ENCODE measurements around the gene PARP4. TPM values are rescaled to one million over a fixed set of nuclear protein-coding genes. Genes with fewer than 3 reads are reported as not detected.
"Not testable (repeated sequence)": the region's sequence is repeated elsewhere in the genome, so short reads cannot be mapped to it uniquely, and the experiment has no call there.

Gene PARP4
- 10 to 100 TPM; 11.6 to 13.0 (median 12.4) TPM for polyA plus RNA-seq

DNA sequence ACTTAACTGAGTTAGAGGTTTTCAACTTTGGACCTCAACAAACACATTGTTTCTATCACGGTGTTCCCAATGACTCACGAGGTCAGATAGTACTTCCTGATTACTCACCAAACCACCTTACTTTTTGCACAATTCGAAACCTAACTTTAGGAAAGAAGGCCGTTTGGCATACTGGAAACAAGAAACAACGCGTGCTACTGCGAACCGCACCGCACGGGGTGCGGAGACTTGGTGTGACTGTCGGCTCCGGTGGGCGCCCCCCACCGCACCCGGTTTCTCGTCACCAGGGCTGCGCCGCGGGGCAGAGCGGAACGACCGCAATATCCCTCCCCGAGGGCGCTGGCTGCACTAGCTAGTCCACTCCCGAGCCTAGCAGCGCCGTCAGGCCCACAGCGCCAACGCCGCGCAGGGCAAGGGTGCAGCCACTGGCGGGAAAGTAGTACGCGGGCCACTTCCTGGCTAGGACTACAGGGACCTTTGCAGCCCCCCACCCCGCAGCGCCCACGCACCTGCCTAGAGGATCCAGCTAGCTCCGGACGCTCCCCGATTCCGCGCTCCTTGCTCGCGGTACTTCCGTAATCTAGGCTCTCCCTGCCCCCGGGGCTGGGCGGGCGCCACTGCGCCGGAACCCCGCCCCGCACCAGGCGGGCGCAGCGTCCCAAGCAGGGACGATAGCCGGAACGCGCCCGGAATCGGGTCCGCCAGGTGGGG, at the start of gene PARP4:
Gene PARP4 (minus strand): TSS at position 582 of the 711 bp plus-strand sequence. CDS start 9,002 bp downstream, outside the sequence.
- peak within 1 kb of the TSS; percentile 36 for H3K27ac ChIP-seq (ENCODE audit: low read depth, low read length)
- 0% methylated on average over 55 to 63 of the region's 63 CpGs for WGBS, 3 donors

DNA sequence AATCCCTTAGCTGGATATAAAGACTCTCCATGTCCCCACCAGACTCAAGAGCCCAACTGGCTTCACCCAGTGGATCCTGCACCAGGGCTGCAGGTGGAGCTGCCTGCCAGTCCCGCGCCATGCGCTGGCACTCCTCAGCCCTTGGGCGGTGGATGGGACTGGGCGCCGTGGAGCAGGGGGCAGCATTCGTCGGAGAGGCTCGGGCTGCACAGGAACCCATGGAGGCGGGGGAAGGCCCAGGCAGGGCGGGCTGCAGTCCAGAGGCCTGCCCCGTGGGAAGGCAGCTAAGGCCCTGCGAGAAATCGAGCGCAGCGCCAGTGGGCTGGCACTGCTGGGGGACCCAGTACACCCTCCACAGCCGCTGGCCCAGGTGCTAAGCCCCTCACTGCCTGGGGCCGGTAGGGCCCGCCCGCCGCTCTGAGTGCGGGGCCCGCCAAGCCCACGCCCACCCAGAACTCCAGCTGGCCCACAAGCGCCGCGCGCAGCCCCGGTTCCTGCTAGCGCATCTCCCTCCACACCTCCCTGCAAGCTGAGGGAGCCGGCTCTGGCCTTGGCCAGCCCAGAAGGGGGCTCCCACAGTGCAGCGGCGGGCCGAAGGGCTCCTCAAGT, 48.1 kb upstream of the PARP4 start:
- 93 to 97% (median 95%) methylated on average over 28 to 34 of the region's 34 CpGs for WGBS, 3 donors

GRCh38 chr13:24559431-24560218, 47.0 kb upstream of the PARP4 start:
- H3K27ac ChIP-seq (ENCODE audit: low read depth, low read length): not testable (repeated sequence)
- 66 to 76% (median 69%) methylated on average over 11 of the region's 15 CpGs for WGBS, 3 donors

More for the DNA sequence above, 48.1 kb upstream of the PARP4 start:
- H3K27ac ChIP-seq (ENCODE audit: low read depth, low read length): not testable (repeated sequence)

GRCh38 chr13:24557081-24557480, 44.5 kb upstream of the PARP4 start:
- WGBS, 3 donors: 50 to 69% (median 62%) methylated on average over 5 of the region's 5 CpGs
- H3K27ac ChIP-seq (ENCODE audit: low read depth, low read length): no peak overlapping the region

- WGBS, 3 donors: 77 to 87% (median 79%) methylated on average over 5 of the region's 5 CpGs
- H3K27ac ChIP-seq (ENCODE audit: low read depth, low read length): not testable (repeated sequence)
Observed at GRCh38 chr13:24553892-24554291, 41.3 kb upstream of the PARP4 start.

DNA sequence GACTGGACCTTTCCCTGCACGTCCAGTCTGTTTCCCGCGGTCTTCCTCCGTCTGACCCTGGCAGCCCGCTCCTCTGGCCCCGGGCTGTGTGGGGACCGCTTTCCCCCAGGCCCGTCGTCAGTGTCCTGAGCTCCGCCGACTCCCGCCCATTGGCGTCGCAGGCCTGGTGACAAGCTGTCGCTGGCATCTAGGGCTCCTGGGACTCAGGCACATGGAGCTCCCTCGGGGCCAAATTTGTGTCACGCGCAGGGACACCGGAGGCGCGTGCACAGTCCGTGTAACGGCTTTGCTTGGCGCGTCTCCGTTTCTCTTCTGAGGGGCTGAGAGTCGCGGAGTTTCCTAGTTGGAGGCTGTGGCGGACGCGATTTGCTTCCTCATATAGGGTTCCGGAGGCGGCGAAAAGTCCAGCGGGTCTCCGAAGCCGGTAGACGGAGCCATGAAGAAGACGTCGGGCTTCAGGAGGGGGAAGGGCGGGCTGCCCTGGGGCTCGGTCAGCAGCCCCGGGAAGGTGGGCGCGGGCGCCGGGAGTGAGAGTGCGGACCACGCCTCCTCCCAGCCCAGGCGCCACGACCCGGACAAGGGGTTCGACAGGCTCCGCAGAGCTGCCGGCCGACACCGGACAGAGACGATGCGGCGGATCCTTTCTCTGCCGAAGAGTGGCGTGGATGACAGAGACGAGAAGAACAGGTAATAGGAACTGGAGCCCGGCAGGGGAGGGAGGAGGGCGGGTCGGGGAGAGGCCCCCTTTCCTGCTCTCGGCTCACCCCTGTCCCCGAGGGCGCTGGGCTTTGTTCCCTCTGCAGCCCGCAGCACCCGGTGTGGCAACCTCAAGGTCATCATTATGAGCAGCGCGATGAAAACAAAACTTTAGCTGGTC, 29.1 kb upstream of the PARP4 start:
- H3K27ac ChIP-seq (ENCODE audit: low read depth, low read length): not testable (repeated sequence)
- 2 to 5% (median 4%) methylated on average over 53 to 71 of the region's 73 CpGs for WGBS, 3 donors

- WGBS, 3 donors: 29 to 36% (median 33%) methylated on average over 10 to 11 of the region's 11 CpGs
- H3K27ac ChIP-seq (ENCODE audit: low read depth, low read length): no peak overlapping the region
Observed at GRCh38 chr13:24541127-24541475, 28.5 kb upstream of the PARP4 start.

- 69 to 81% (median 79%) methylated on average over 32 of the region's 32 CpGs for WGBS, 3 donors
- H3K27ac ChIP-seq (ENCODE audit: low read depth, low read length): no peak overlapping the region
Observed at GRCh38 chr13:24540236-24541126, 27.9 kb upstream of the PARP4 start.

- WGBS, 3 donors: 83 to 87% (median 87%) methylated on average over 11 of the region's 11 CpGs
Observed at GRCh38 chr13:24539500-24540165, 27.1 kb upstream of the PARP4 start.

DNA sequence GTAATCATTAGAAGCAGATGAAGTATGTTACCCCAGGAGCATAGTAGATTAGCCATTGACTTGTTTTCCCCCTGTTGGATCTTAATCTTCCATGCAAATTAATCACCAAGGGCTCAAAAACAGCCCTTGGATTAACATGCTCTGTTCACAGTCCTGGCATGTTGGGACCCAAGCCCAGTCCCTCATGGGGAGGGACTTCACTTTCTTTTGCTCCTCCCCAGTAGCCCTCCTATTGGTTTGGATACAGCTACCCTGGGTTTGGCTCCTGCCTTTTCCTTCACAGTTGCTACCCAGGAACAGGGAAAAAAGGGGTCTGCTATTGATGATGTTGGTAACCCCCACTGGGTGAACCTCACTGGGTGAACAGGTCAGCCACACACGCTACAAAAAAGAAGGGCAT, 16.9 kb upstream of the PARP4 start:
- 75 to 95% (median 82%) methylated on average over 1 of the region's 1 CpG for WGBS, 3 donors
- H3K27ac ChIP-seq (ENCODE audit: low read depth, low read length): no peak overlapping the region

More at GRCh38 chr13:24539500-24540165, 27.1 kb upstream of the PARP4 start:
- no peak overlapping the region for H3K27ac ChIP-seq (ENCODE audit: low read depth, low read length)

DNA sequence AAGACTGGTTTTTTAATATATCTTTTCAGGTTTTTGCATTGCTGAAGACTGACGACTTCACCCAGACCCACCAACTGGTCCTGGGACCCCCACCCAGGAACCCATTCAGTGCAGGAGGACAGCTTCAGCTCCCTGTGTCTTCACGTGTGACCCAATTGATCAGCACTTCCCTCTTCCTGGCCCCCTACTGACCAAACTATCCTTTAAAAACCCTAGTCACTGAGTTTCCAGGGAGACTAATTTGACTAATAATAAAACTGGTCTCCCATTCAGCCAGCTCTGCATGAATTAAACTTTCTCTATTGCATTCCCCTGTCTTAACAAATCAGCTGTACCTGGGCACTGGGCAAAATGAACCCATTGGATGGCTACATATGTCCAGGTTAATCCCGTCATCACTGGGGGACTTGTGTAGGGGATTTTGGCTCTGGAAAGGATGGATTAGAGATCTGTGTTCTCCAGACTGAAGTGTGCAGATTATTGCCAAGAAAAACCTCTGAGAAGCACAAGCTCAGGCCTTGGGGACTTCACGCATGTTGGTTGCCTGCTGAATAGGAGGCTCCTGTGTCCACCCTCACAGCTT, 16.3 kb upstream of the PARP4 start:
- WGBS, 3 donors: 73 to 84% (median 82%) methylated on average over 4 of the region's 4 CpGs
- no peak overlapping the region for H3K27ac ChIP-seq (ENCODE audit: low read depth, low read length)

DNA sequence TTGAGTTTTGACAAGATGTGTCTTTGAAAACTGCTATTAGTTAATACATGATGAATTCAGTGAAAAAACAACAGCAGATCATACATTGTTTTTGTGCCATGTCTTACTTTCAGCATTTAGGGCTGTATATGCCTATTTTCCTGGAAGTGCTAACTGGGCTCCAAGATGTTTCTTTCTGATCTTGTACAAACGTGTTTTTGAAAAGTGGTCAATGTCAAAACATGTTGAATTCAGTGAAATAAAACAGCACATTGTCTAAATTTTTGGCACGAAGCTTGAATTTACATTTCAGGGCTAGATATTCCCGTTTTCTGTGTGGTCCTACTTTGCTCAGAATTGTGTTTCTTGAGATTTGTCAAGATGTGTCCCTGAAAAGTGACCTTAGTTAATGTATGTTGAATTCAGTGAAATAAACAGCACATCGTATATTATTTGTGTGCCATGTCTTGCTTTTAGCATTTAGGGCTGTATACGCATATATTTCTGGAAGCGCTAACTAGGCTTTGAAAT, 14.7 kb upstream of the PARP4 start:
- WGBS, 3 donors: 73 to 77% (median 77%) methylated on average over 6 of the region's 6 CpGs
- no peak overlapping the region for H3K27ac ChIP-seq (ENCODE audit: low read depth, low read length)

DNA sequence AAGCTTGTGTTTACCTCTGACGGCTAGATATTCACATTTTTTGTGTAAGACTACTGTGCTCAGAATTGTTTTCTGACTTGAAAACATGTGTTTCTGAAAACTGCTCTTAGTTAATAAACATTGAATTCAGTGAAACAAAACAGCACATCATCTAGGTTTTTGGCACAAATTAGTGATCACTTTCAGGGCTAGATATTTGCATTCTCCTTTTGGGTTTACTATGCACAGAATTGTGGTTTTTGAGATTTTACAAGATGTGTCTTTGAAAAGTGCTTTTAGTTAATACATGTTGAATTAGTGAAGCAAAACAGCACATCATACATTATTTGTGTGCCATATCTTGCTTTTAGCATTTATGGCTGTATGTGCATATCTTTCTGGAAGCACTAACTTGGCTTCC, 8.2 kb upstream of the PARP4 start:
- WGBS, 3 donors: 86 to 92% (median 90%) methylated on average over 1 of the region's 1 CpG
- H3K27ac ChIP-seq (ENCODE audit: low read depth, low read length): no peak overlapping the region

- WGBS, 3 donors: 77 to 85% (median 80%) methylated on average over 6 of the region's 6 CpGs
- H3K27ac ChIP-seq (ENCODE audit: low read depth, low read length): no peak overlapping the region
Observed at GRCh38 chr13:24516919-24517318, 4.3 kb upstream of the PARP4 start.

DNA sequence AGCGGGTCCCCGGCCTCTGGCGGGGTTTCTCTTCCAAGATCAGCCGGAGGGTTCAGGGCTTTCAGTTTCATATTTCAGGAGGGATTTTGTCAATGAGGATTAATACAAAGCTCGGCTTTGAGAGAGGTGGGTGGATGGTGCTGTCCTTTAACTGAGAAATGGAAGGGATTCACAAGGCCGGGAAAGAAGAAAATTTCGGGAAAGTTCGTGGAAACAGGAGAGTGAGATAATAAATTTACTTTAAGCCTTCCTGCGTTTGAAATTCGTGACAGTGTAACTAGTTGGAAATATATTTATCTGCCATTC, 283 bp upstream of the PARP4 start:
- WGBS, 3 donors: 1% methylated on average over 10 of the region's 10 CpGs

DNA sequence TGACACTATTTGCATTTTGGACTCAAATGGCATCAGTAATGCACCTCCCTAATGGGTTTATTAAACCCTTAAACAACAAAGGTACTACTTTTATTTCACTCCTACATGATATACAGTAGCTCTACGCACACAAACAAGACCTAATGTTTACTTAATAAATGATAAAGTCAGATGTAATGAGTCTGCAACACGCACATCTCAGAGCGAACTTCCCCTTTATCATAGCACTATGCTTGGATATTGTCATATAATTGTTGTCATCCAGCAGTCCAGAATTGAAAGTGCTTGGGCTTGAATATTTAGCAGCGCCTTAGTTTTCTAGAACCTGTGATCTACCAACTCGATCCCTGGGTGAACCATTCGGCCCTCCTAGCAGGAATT, 772 bp downstream of the PARP4 start:
- WGBS, 3 donors: 3 to 4% (median 4%) methylated on average over 6 of the region's 6 CpGs
- peak overlapping the region; percentile 36 for H3K27ac ChIP-seq (ENCODE audit: low read depth, low read length)

More for the DNA sequence above, 283 bp upstream of the PARP4 start:
- H3K27ac ChIP-seq (ENCODE audit: low read depth, low read length): no peak overlapping the region

Data from adipose tissue (tissue), 3 donors.